ENCODE data around the gene FADS6. TPM values are rescaled to one million over a fixed set of nuclear protein-coding genes. Genes with fewer than 3 reads are reported as not detected.

Gene FADS6
- total RNA-seq, 1 experiment from 2014 or later = 1.2 TPM

GRCh38 chr17:74873037-74873873 lies 20.2 kb downstream of the FADS6 start:
- no peak overlapping the region for H2AK5ac ChIP-seq (ENCODE audit: insufficient read length, low read length)
- Mint-ChIP-seq H3K4me1 (peaks cover 26 to 40% of the 10 kb centered on the region in 2 experiments), H3K9me3 (no peaks in the 10 kb centered on the region), H3K27me3 (ENCODE audit: low read depth) (peaks cover 2% of the 10 kb centered on the region; the same call in 1 of the 2 replicates), H3K4me3 (peak overlapping the region; percentile 85 to 87), H3K36me3 (ENCODE audit: insufficient read depth in 1 of 3, low read depth in 3 of 3) (peaks cover 0 to 17% (median 13%) of the 10 kb centered on the region in 3 experiments; a peak in 4 of 7 replicates), H3K27ac (peak overlapping the region; percentile 95 to 99 (median 98))
- no peak for TF ChIP-seq CTCF (conservative IDR thresholded peaks at IDR 0.05)
- H2AFZ ChIP-seq (ENCODE audit: low read length) = no peak overlapping the region
- peak overlapping the region; percentile 98 for H3K9ac ChIP-seq (ENCODE audit: extremely low read depth, insufficient read length, low read length)
- H3K27ac ChIP-seq (ENCODE audit: insufficient read length, low read depth, low read length) = no peak overlapping the region
- H3K18ac ChIP-seq (ENCODE audit: insufficient read length, low read depth, low read length) = peak overlapping the region; percentile 98
- no peaks in the 10 kb centered on the region for H3K79me1 ChIP-seq (ENCODE audit: insufficient read depth, low read depth, low read length, poor library complexity, severe bottlenecking)
- H3K27me3 ChIP-seq (ENCODE audit: insufficient read depth, low read length) = no peaks in the 10 kb centered on the region
- H4K5ac ChIP-seq (ENCODE audit: insufficient read length, low read depth, low read length) = no peak overlapping the region
- no peak overlapping the region for H2BK120ac ChIP-seq (ENCODE audit: low read depth, low read length, poor library complexity, severe bottlenecking)
- no peak overlapping the region for H3T11ph ChIP-seq (ENCODE audit: low read length)
- H4K20me1 ChIP-seq (ENCODE audit: control insufficient read depth, insufficient read depth, insufficient read length) = no peaks in the 10 kb centered on the region
- H2BK12ac ChIP-seq (ENCODE audit: insufficient read length, low read depth, low read length) = no peak overlapping the region
- H2BK15ac ChIP-seq (ENCODE audit: low read depth, low read length) = no peak overlapping the region
- H4K91ac ChIP-seq (ENCODE audit: insufficient read length, low read depth, low read length) = no peak overlapping the region
- DNase-seq = peak; percentile 100
- no peak overlapping the region; the same call in 1 of the 2 replicates for H3K4ac ChIP-seq (ENCODE audit: low read depth, low read length)
- no peak overlapping the region for H2BK20ac ChIP-seq (ENCODE audit: low read depth, low read length, poor library complexity, severe bottlenecking)
- no CpG with 5 or more reads among the region's 55 CpGs for WGBS (ENCODE audit: extremely low coverage, insufficient read length, low lambda C conversion rate)
- H2BK5ac ChIP-seq (ENCODE audit: insufficient read length, low read length) = no peak overlapping the region
- H3K23me2 ChIP-seq (ENCODE audit: insufficient read length, low read depth, low read length, poor library complexity, severe bottlenecking) = peaks cover 12% of the 10 kb centered on the region
- no peak overlapping the region for H3K23ac ChIP-seq (ENCODE audit: insufficient read length, low read depth, low read length)
- H3K9me3 ChIP-seq (ENCODE audit: control insufficient read depth, low read depth, low read length) = no peaks in the 10 kb centered on the region
- H3K4me2 ChIP-seq (ENCODE audit: insufficient read depth, insufficient read length, low read length) = peak overlapping the region; percentile 91
- H3K79me2 ChIP-seq (ENCODE audit: insufficient read depth, low read length) = no peaks in the 10 kb centered on the region
- H3K56ac ChIP-seq (ENCODE audit: insufficient read length, low read depth, low read length) = no peak overlapping the region
- H3K14ac ChIP-seq (ENCODE audit: insufficient read depth, low read length) = peak overlapping the region; percentile 99
- no peak overlapping the region for H4K8ac ChIP-seq (replicated peaks; ENCODE audit: insufficient read length, low read depth, low read length)
- 0 out of 2 replicates have a peak, but pooled peaks cover 2% of the 10 kb centered on the region for H3K4me1 ChIP-seq (ENCODE audit: insufficient read depth, low read length)
